ENCODE data around the gene NEURL1.

NEURL1 gene

GRCh38 chr10:103564116-103564501, 70.6 kb downstream of the NEURL1 start:
- DNase-seq (ENCODE audit: low read depth in 2 of 2) = no peak

DNA sequence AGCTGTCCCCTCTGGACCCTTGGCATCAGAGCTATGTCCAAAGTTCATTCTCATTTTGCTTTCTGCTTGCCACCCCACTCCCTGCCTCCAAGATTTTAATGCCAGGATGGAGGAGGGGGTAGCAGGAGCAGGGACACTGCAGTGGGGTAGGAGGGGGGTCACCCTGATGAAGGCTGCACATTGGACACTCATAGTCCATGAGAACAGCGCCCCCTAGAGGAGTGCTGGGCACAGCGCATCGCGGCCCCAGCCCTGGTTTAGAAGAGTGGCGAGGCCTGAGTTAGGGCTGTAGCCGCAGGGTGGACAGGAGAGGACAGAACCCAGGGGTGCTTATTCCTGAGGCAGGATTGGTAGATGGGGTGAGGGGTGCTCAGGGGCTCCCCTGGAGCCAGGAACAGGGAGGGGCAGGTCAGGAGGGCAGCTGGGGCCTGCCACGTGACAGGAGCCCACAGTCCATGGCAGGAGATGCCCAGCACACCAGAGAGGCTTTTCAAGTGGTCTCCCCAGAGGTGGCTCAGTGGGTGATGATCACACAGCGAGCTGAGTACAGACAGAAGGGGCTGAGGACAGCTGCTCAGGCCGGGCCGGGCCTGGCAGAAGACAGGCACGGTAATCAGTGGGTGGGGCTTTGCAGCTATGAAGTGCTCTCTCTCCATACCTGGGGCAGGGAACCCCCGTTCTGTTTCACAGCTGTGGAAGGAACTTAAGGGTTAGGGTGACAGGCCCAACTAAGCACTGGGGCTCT, 71.4 kb downstream of the NEURL1 start:
- DNase-seq (ENCODE audit: low read depth in 2 of 2) = no peak

DNA sequence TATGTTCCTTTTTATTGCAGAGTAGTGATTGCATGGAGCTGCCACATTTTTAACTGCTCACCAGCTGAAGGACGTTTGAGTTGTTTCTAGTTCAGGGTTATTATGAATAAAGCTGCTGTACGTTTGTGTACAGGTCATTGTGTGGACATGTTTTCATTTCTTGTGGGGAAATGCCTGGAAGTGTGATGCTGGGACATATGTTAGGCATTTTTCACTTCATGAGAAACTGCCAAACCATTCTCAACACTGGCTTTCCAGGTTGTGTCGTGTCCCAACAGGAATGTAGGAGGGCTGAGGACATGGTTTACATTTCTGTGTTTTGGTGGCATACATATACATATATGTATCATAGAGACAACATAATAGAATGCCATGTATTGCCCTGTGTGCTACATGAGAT, 73.0 kb downstream of the NEURL1 start:
- no peak for DNase-seq (ENCODE audit: low read depth in 2 of 2)

DNA sequence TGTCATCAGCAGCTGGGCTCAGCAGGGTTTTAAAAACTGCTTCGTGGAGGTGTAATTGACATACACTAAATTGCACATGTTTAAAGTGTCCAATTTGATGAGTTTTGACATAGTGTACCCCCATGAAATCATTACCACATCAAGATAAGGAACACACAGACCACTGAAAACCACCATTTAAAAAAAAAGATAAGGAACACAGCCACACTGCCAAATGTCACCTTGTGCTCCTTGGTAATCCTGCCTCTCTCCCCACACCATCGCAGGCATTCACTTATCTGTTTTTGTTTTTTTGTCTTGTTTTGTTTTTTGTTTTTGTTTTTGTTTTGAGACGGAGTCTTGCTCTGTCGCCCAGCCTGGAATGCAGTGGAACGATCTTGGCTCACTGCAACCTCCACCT, 75.0 kb downstream of the NEURL1 start:
- no peak for DNase-seq (ENCODE audit: low read depth in 2 of 2)

- DNase-seq (ENCODE audit: low read depth in 2 of 2) = no peak
Measured at GRCh38 chr10:103569896-103570295, 76.4 kb downstream of the NEURL1 start.

- DNase-seq (ENCODE audit: low read depth in 2 of 2) = no peak
Measured at GRCh38 chr10:103570844-103571655, 77.5 kb downstream of the NEURL1 start.

DNA sequence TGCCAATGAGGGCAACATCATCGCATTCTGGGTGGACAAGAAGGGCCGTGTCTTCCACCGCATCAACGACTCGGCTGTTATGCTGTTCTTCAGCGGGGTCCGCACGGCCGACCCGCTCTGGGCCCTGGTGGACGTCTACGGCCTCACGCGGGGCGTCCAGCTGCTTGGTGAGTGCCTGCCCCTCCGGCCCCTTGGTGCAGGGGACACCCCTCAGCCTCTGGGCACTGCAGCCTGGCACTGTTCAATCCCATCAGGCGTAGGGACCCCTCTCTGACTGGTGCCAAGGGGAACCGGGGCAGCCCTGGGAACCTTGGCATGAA, 78.1 kb downstream of the NEURL1 start:
- DNase-seq (ENCODE audit: low read depth in 2 of 2) = no peak

DNA sequence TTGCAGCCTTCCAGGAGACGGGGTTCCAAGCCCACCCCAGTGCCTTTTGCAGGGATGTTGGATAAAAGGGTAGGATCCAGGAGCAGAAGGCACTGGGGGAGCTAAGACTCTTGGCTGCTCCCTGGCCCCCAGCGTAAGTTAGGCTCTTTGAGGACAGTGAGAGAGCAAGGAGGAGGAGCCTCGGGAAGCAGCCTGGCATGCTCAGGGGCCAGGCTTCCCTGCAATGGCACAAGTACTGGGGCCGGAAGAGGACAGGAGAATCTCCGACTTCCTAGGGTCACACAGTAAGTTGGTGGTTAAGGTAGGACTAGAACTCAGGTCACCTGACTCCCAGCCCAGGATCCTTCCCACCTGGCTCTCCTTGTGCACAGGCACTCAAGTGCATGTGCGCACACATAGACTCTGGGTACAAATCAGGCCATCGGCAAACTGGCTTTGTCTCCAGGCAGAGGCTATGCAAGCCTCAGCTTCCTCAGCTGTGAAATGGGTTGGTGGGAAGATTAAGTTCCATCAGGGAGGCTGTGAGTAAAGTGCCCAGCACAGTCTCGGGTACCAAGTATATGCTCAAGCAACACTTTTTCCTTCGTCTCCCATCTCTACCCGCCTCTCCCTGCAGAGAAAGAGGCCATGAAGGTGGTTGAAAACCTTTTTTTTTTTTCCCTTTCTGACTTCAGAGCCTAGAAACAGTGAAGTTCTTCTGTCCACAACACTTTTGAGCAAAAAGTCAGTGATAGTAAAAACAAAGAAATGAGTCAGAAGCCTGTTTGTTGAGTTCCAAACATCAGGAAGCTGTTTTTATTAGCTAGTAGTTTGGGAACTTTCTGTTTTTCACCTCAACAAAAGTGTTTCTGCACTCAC, 79.1 kb downstream of the NEURL1 start:
- no peak for DNase-seq (ENCODE audit: low read depth in 2 of 2)

DNA sequence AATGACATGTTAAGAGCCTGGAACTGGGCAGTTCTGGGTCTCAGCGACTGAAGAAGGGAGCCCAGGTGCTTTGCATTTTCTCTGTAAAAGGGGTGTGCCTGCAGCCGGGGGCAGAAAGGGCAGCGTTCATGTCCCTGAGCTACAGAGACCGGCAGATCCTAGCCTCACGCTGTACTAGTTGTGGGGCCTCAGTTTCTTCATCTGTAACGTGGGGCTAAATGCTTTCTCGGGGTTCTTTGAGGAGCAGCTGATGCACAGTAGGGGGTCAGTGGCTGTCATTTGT, 79.6 kb downstream of the NEURL1 start:
- no peak for DNase-seq (ENCODE audit: low read depth in 2 of 2)

GRCh38 chr10:103574097-103575061, 80.9 kb downstream of the NEURL1 start:
- no peak for DNase-seq (ENCODE audit: low read depth in 2 of 2)

DNA sequence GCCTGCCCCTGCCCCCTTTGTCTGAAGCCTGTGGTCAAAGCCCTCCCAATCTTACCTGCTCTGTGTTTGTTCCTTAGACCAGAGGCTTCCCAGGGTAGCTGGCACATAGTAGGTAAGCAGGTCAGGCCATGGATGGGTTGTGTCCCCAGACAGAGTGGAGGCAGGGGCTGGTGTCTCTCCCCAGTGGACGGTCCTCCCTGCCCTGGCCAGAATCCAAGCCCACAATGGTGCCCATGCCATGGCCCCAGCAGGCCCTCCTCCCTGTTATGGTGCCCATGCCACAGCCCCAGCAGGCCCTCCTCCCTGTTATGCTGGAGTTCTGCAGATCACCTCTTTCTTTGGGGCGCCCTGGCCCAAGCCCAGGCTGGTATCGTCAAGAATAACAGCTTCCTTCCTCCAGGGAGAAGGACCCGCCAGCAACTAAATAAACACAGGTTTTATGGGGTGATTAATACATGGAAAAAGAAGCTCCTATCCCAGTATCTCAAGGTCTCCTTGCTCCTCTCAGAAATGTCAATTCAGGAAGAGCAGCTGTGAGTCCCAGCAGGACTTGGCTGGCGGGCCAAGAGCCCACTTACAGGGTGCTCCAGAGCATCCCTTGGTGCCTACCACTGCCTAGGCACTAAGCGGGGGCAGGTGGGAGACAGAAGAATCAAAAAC, 82.0 kb downstream of the NEURL1 start:
- DNase-seq (ENCODE audit: low read depth in 2 of 2) = no peak

DNA sequence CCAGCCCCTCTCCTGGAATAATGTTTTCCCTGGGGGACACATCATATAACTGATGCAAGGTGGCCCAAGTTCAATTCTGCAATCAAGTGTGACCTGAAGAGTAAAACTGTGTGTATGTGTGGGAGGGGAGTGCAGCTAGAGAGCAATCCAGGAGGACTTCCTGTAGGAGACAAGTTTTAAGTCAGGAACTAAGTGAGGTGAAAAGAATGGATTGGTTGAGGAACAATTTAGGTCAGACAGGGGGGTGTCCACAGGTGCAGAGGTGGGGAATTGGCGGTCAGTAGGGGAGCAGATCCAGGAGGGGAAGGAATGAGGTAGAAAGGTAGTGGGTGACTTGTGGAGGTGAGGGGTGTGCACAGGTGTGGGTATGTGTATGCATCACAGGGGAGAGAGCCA, 82.6 kb downstream of the NEURL1 start:
- DNase-seq (ENCODE audit: low read depth in 2 of 2) = no peak

DNA sequence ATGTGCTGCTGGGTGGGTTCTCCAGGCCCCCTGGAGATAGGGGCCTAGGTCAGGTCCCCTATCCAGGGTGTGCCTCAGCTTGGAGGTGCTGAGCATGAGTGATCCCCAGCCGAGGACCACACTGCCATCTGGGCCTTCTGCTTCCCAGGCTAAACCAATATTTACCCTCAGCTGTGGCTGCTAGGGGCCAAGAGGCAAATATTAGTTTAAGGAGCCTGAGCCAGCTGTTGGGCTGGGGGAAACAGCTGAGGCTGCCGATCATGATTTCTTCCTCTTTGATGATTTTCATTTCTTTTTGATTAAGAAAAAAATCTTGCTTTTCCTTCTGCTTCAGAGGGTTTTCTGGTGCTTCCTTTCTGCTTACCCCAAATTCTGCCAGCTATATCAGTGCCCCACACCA, 83.4 kb downstream of the NEURL1 start:
- DNase-seq (ENCODE audit: low read depth in 2 of 2) = no peak

DNA sequence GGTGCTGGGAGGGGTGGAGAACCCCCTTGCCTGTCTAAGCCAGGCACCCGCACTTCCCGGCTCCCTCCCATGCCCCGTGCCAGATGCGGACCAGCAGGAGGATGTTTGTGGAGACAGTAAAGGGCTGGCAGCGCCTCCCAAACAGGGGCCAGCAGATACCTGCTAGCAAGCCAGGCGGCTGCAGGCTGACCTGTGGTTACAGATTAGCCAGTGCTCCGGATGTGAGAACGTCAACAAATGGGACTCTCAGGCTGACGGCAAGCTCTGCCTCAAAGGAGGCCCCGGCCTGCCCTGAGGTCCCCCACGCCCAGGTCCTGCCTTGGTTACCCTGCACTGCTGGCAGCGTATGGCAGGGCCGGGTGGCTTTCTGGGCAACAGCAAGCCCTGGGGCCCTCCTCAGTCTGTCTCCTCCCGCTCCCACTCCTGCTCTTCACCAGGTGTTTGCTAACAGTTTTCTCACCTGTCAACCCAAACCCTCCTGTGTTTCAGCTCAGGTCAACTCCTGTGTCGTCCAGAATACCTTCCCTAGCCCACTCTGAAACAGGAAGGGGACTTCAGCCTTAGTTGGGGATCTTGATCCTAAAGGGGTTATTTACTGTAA, 85.4 kb downstream of the NEURL1 start:
- DNase-seq (ENCODE audit: low read depth in 2 of 2) = no peak

GRCh38 chr10:103580011-103580410, 86.5 kb downstream of the NEURL1 start:
- no peak for DNase-seq (ENCODE audit: low read depth in 2 of 2)

- no peak for DNase-seq (ENCODE audit: low read depth in 2 of 2)
Measured at GRCh38 chr10:103580430-103580829, 86.9 kb downstream of the NEURL1 start.

DNA sequence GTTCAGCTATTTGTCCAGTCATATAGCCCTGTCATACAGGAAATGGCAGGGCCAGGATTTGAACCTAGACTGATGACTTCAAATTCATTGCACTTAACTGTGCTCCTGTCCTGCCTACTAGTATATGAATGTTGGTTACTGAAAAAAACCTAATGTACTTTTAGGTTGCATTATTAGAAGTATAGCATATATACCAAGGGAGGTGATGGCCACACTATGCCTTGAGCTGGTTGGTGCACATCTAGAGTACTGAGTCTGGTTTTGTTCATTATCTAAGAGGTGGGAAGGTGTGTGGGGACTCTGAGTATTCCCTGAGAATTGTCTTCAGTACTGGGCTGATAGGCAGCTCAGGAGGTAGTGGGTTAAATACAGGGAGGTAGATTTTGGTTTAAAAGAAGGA, 88.0 kb downstream of the NEURL1 start:
- DNase-seq (ENCODE audit: low read depth in 2 of 2) = no peak

DNA sequence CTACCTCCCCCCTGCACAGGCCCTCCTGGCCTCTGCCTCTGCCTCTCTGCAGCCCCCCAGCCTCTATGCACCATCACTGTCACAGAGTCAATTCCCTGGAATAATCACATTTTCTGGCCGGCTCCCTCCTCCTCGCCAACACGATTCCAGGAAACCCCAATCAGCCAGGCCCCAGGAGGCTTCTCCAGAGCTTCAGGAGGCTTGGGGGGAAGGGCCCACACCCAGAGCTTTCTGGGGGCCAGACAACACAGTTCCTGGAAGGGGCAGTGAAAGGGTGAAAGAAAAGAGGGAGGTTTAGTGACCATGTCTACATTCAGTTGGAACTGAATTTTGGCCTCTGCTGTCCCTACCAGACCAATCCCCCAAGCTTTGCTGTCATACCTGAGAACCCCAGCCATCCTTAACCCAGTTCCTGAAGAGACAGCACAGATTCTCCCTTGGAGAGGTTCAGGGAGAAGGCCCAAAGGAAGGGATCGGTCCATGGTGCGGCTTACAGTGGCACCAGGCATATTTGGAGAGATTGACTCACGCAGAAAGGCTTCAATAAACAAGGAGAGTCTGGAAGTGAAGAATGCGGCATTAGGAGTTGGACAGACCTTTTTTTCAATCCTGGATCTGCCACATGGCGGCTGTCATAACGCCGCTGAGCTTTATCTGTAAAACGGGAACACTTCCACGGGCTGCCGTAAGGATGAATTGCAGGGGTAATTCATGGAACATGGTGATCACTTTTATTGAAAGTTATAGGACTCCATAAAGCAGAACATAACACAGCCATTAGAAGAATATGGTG, 89.0 kb downstream of the NEURL1 start:
- DNase-seq (ENCODE audit: low read depth in 2 of 2) = no peak

GRCh38 chr10:103583871-103584215, 90.3 kb downstream of the NEURL1 start:
- peak in 1 of 2 donors; percentile 21 for DNase-seq (ENCODE audit: low read depth in 2 of 2)
